ENCODE measurements around the gene PAMR1.
A peak's percentile ranks its signal among the peaks of the same experiment; 100 is the strongest.
"Not testable (repeated sequence)": the region's sequence is repeated elsewhere in the genome, so short reads cannot be mapped to it uniquely, and the experiment has no call there.

PAMR1 gene

GRCh38 chr11:35525501-35526175 is at the start of gene PAMR1:
PAMR1 (minus strand) TSS chr11:35525616; CDS start chr11:35525585, 31 bp downstream.
- peak within 1 kb of the TSS; percentile 53 for H3K4me3 ChIP-seq (ENCODE audit: low read depth, low read length)
- no peak for DNase-seq (ENCODE audit: low read depth)

- no peak for DNase-seq (ENCODE audit: low read depth)
Observed at GRCh38 chr11:35571696-35572095, 46.3 kb upstream of the PAMR1 start.

GRCh38 chr11:35567737-35568465 is 42.5 kb upstream of the PAMR1 start:
- H3K4me3 ChIP-seq (ENCODE audit: low read depth, low read length), result no peak overlapping the region
- DNase-seq (ENCODE audit: low read depth), result no peak

More at GRCh38 chr11:35571696-35572095, 46.3 kb upstream of the PAMR1 start:
- no peak overlapping the region for H3K4me3 ChIP-seq (ENCODE audit: low read depth, low read length)

- no peak overlapping the region for H3K4me3 ChIP-seq (ENCODE audit: low read depth, low read length)
Observed at GRCh38 chr11:35566885-35567284, 41.5 kb upstream of the PAMR1 start.

GRCh38 chr11:35566181-35566580 is 40.8 kb upstream of the PAMR1 start:
- H3K4me3 ChIP-seq (ENCODE audit: low read depth, low read length), result no peak overlapping the region

More at GRCh38 chr11:35566885-35567284, 41.5 kb upstream of the PAMR1 start:
- DNase-seq (ENCODE audit: low read depth), result no peak

GRCh38 chr11:35564245-35564595 is 38.8 kb upstream of the PAMR1 start:
- H3K4me3 ChIP-seq (ENCODE audit: low read depth, low read length), result no peak overlapping the region
- DNase-seq (ENCODE audit: low read depth), result no peak

More at GRCh38 chr11:35566181-35566580, 40.8 kb upstream of the PAMR1 start:
- DNase-seq (ENCODE audit: low read depth), result no peak

GRCh38 chr11:35563484-35564244 is 38.2 kb upstream of the PAMR1 start:
- H3K4me3 ChIP-seq (ENCODE audit: low read depth, low read length), result no peak overlapping the region

GRCh38 chr11:35559949-35560348 is 34.5 kb upstream of the PAMR1 start:
- DNase-seq (ENCODE audit: low read depth), result no peak
- no peak overlapping the region for H3K4me3 ChIP-seq (ENCODE audit: low read depth, low read length)

More at GRCh38 chr11:35563484-35564244, 38.2 kb upstream of the PAMR1 start:
- no peak for DNase-seq (ENCODE audit: low read depth)

- H3K4me3 ChIP-seq (ENCODE audit: low read depth, low read length), result no peak overlapping the region
- no peak for DNase-seq (ENCODE audit: low read depth)
Observed at GRCh38 chr11:35558513-35558912, 33.1 kb upstream of the PAMR1 start.

- DNase-seq (ENCODE audit: low read depth), result no peak
Observed at GRCh38 chr11:35555488-35555887, 30.1 kb upstream of the PAMR1 start.

GRCh38 chr11:35554491-35555437 is 29.3 kb upstream of the PAMR1 start:
- DNase-seq (ENCODE audit: low read depth), result no peak
- no peak overlapping the region for H3K4me3 ChIP-seq (ENCODE audit: low read depth, low read length)

More at GRCh38 chr11:35555488-35555887, 30.1 kb upstream of the PAMR1 start:
- H3K4me3 ChIP-seq (ENCODE audit: low read depth, low read length), result no peak overlapping the region

- no peak overlapping the region for H3K4me3 ChIP-seq (ENCODE audit: low read depth, low read length)
- DNase-seq (ENCODE audit: low read depth), result peak; percentile 88
Observed at GRCh38 chr11:35553831-35554230, 28.4 kb upstream of the PAMR1 start.

- H3K4me3 ChIP-seq (ENCODE audit: low read depth, low read length), result no peak overlapping the region
- DNase-seq (ENCODE audit: low read depth), result no peak
Observed at GRCh38 chr11:35553021-35553420, 27.6 kb upstream of the PAMR1 start.

GRCh38 chr11:35552616-35553015 is 27.2 kb upstream of the PAMR1 start:
- DNase-seq (ENCODE audit: low read depth), result no peak
- H3K4me3 ChIP-seq (ENCODE audit: low read depth, low read length), result no peak overlapping the region

GRCh38 chr11:35550374-35551036 is 25.1 kb upstream of the PAMR1 start:
- no peak overlapping the region for H3K4me3 ChIP-seq (ENCODE audit: low read depth, low read length)
- DNase-seq (ENCODE audit: low read depth), result no peak

- no peak overlapping the region for H3K4me3 ChIP-seq (ENCODE audit: low read depth, low read length)
- DNase-seq (ENCODE audit: low read depth), result peak; percentile 95
Observed at GRCh38 chr11:35549787-35550186, 24.4 kb upstream of the PAMR1 start.

GRCh38 chr11:35548925-35549561 is 23.6 kb upstream of the PAMR1 start:
- H3K4me3 ChIP-seq (ENCODE audit: low read depth, low read length), result no peak overlapping the region
- DNase-seq (ENCODE audit: low read depth), result no peak

GRCh38 chr11:35547995-35548394 is 22.6 kb upstream of the PAMR1 start:
- H3K4me3 ChIP-seq (ENCODE audit: low read depth, low read length); DNase-seq (ENCODE audit: low read depth): not testable (repeated sequence)
